ENCODE data around the gene PITX1. TPM values are rescaled to one million over a fixed set of nuclear protein-coding genes. Genes with fewer than 3 reads are reported as not detected.
A peak's percentile ranks its signal among the peaks of the same experiment; 100 is the strongest.
"Not testable (repeated sequence)": the region's sequence is repeated elsewhere in the genome, so short reads cannot be mapped to it uniquely, and the experiment has no call there.

Gene PITX1
- total and polyA plus RNA-seq, 2 of the 13 experiments (the other 11 are each of a cell fraction or from before 2014, with no cell fraction given) = 11.7 to 20.2 TPM

DNA sequence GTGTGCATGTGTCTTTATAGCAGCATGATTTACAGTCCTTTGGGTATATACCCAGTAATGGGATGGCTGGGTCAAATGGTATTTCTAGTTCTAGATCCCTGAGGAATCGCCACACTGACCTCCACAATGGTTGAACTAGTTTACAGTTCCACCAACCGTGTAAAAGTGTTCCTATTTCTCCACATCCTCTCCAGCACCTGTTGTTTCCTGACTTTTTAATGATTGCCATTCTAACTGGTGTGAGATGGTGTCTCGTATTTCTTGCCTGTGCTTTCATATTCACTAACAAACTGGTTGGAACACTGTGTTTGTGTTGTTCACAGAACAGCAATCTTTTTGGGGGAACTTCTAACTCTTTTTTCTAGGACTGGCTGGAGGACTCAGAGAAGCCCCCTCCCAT is 49.3 kb upstream of the PITX1 start:
- FAIRE-seq; H3K9ac ChIP-seq (ENCODE audit: insufficient read depth, low read depth, low read length); BruUV-seq (replicated peaks); CTCF ChIA-PET (ENCODE audit: low intra/inter-chr PET ratio, low total read pairs); H3K4me2 ChIP-seq (ENCODE audit: low read depth, low read length); H3K27me3 ChIP-seq (ENCODE audit: control insufficient read depth in 1 of 2, insufficient read depth in 2 of 2, low read length in 2 of 2); H3K4me1 ChIP-seq (ENCODE audit: insufficient read depth, low read length); H3K4me3 ChIP-seq (replicated peaks in 1 of 3; ENCODE audit: insufficient read depth in 1 of 3, low read depth in 2 of 3, low read length in 3 of 3); H4K20me1 ChIP-seq (ENCODE audit: insufficient read depth, low read length); H3K79me2 ChIP-seq (ENCODE audit: insufficient read depth, low read length); POLR2A ChIA-PET; ATAC-seq; H3K36me3 ChIP-seq (replicated peaks in 1 of 2; ENCODE audit: control insufficient read depth in 1 of 2, insufficient read depth in 2 of 2, low read length in 2 of 2); DNase-seq (ENCODE audit: low spot score); H2AFZ ChIP-seq (ENCODE audit: low read length); H3K27ac ChIP-seq (ENCODE audit: extremely low read length, insufficient read depth, low read length); in situ Hi-C loops (cut with HindIII; ENCODE audit: extremely low pct_ligation_motif_present, low pct_unique_long_range_greater_than_20kb); intact Hi-C loops (cut with micrococcal nuclease; ENCODE audit: unreplicated experiment): not testable (repeated sequence)
- WGBS (ENCODE audit: low lambda C conversion rate) = 77% methylated on average over 3 of the region's 3 CpGs
- H3K9me3 ChIP-seq (ENCODE audit: low read length) = peaks cover 19% of the 10 kb centered on the region

DNA sequence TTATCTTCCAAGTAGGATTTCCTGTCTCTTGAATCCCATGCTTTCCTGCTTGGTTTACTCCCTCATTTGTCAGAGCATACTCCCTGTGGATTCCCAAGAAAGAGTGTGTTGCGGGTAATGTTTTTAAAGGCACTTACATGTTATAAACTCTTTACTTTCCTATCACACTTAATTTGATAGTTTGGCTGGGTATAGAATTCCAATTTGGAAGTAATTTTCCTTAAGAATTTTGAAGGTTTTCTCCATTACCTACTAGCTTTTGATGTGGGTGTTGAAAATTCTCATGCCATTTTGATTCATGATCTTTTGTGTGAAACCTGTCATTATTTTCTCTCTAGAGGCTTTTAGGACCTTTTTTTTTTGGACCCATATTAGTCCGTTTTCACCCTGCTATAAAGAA is 47.2 kb upstream of the PITX1 start:
- no peak overlapping the region for H3K4me2 ChIP-seq (ENCODE audit: low read depth, low read length)
- DNase-seq (ENCODE audit: low spot score) (no peak), FAIRE-seq (no peak), ATAC-seq (no peak)
- no peaks in the 10 kb centered on the region for H3K4me1 ChIP-seq (ENCODE audit: insufficient read depth, low read length)
- H3K27ac ChIP-seq (ENCODE audit: extremely low read length, insufficient read depth, low read length) = no peak overlapping the region
- 97% methylated on average over 2 of the region's 2 CpGs for WGBS (ENCODE audit: low lambda C conversion rate)
- intact Hi-C loops (cut with micrococcal nuclease; ENCODE audit: unreplicated experiment) (no loop called here), in situ Hi-C loops (cut with HindIII; ENCODE audit: extremely low pct_ligation_motif_present, low pct_unique_long_range_greater_than_20kb) (no loop called here)
- BruUV-seq (replicated peaks) = no TSS peak
- H2AFZ ChIP-seq (ENCODE audit: low read length) = no peak overlapping the region
- H3K9ac ChIP-seq (ENCODE audit: insufficient read depth, low read depth, low read length) = no peak overlapping the region
- no peak overlapping the region for H3K4me3 ChIP-seq (replicated peaks in 1 of 3; ENCODE audit: insufficient read depth in 1 of 3, low read depth in 2 of 3, low read length in 3 of 3)
- TF ChIP-seq ZFP1 (CRISPR knock-in tag; IDR thresholded peaks at IDR 0.05) (peak; percentile 96; the same call in 1 of the 2 replicates), ZFY (CRISPR knock-in tag; IDR thresholded peaks at IDR 0.05) (no peak)
- no peaks in the 10 kb centered on the region for H3K36me3 ChIP-seq (replicated peaks in 1 of 2; ENCODE audit: control insufficient read depth in 1 of 2, insufficient read depth in 2 of 2, low read length in 2 of 2)
- peaks cover 19% of the 10 kb centered on the region for H3K9me3 ChIP-seq (ENCODE audit: low read length)
- POLR2A ChIA-PET = no interaction called here
- H3K79me2 ChIP-seq (ENCODE audit: insufficient read depth, low read length) = no peaks in the 10 kb centered on the region
- H4K20me1 ChIP-seq (ENCODE audit: insufficient read depth, low read length) = no peaks in the 10 kb centered on the region
- CTCF ChIA-PET (ENCODE audit: low intra/inter-chr PET ratio, low total read pairs) = no interaction called here
- no peaks in the 10 kb centered on the region for H3K27me3 ChIP-seq (ENCODE audit: control insufficient read depth in 1 of 2, insufficient read depth in 2 of 2, low read length in 2 of 2)

DNA sequence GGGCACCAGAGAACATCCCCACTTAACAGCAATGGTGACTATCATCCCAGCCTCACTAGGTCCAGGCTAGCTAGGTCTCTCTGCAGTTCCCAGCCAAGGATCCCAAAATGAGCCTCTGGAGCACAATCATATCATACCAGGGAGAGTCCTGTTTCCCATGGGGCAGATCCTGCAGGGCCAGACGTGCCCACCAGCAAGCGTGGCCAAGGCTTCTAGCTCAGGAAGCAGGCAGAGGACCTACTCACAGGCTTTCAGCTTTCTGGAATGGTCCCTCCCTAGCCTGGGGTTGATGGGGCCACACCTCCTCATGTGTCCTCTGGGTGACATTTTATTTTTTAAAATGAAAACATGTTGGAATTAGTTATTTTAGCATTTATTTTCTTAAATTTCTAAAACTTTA is 45.7 kb upstream of the PITX1 start:
- H3K4me1 ChIP-seq (ENCODE audit: insufficient read depth, low read length) = no peaks in the 10 kb centered on the region
- no peaks in the 10 kb centered on the region for H3K36me3 ChIP-seq (replicated peaks in 1 of 2; ENCODE audit: control insufficient read depth in 1 of 2, insufficient read depth in 2 of 2, low read length in 2 of 2)
- ChIA-PET POLR2A (no interaction called here), CTCF (ENCODE audit: low intra/inter-chr PET ratio, low total read pairs) (no interaction called here)
- no TSS peak for BruUV-seq (replicated peaks)
- FAIRE-seq = no peak
- H3K27me3 ChIP-seq (ENCODE audit: control insufficient read depth in 1 of 2, insufficient read depth in 2 of 2, low read length in 2 of 2) = no peaks in the 10 kb centered on the region
- H3K4me2 ChIP-seq (ENCODE audit: low read depth, low read length) = no peak overlapping the region
- H3K9me3 ChIP-seq (ENCODE audit: low read length) = peaks cover 19% of the 10 kb centered on the region
- no peak for ATAC-seq
- no peaks in the 10 kb centered on the region for H3K79me2 ChIP-seq (ENCODE audit: insufficient read depth, low read length)
- H3K4me3 ChIP-seq (replicated peaks in 1 of 3; ENCODE audit: insufficient read depth in 1 of 3, low read depth in 2 of 3, low read length in 3 of 3) = no peak overlapping the region
- no peak for DNase-seq (ENCODE audit: low spot score)
- H3K27ac ChIP-seq (ENCODE audit: extremely low read length, insufficient read depth, low read length) = no peak overlapping the region
- WGBS (ENCODE audit: low lambda C conversion rate) = 85% methylated on average over 2 of the region's 2 CpGs
- H2AFZ ChIP-seq (ENCODE audit: low read length) = no peak overlapping the region
- in situ Hi-C loops (cut with HindIII; ENCODE audit: extremely low pct_ligation_motif_present, low pct_unique_long_range_greater_than_20kb) (no loop called here), intact Hi-C loops (cut with micrococcal nuclease; ENCODE audit: unreplicated experiment) (no loop called here)
- H3K9ac ChIP-seq (ENCODE audit: insufficient read depth, low read depth, low read length) = no peak overlapping the region
- H4K20me1 ChIP-seq (ENCODE audit: insufficient read depth, low read length) = no peaks in the 10 kb centered on the region
- TF ChIP-seq ZNF224 (CRISPR knock-in tag; IDR thresholded peaks at IDR 0.05) (no peak), YEATS4 (CRISPR knock-in tag; IDR thresholded peaks at IDR 0.05; ENCODE audit: borderline replicate concordance) (no peak), FOXK2 (IDR thresholded peaks at IDR 0.05) (no peak), SP1 (IDR thresholded peaks at IDR 0.05) (no peak), SP1 (CRISPR knock-in tag; IDR thresholded peaks at IDR 0.05) (no peak), AHDC1 (CRISPR knock-in tag; IDR thresholded peaks at IDR 0.05; ENCODE audit: borderline replicate concordance) (no peak), ZNF746 (CRISPR knock-in tag; IDR thresholded peaks at IDR 0.05) (no peak), NFATC3 (CRISPR knock-in tag; IDR thresholded peaks at IDR 0.05) (no peak)
